HCT116 (cell line): ENCODE data around the gene MAML1. TPM values are rescaled to one million over a fixed set of nuclear protein-coding genes. Genes with fewer than 3 reads are reported as not detected.

Experiments
- ATAC-seq: fragments of 200-7000 bp; cut with Tn5 transposase; 2 replicates; pipeline ENCODE4 v1.9.1; 2020; ENCODE audit warnings: mild to moderate bottlenecking, moderate library complexity
- BruUV-seq: library from RNA; stranded (reverse); fragments of 400-500 nt; replicated peaks from 2 replicates; lab custom pipeline; 2021; lab: Mats Ljungman, UMichigan
- CTCF ChIA-PET: fragments of 300-600 bp; sonication (Branson Sonifier 250); formaldehyde crosslinking; loops from one replicate; lab custom pipeline; 2021; ENCODE audit warnings: antibody characterized with exemption; lab: Charles Lee
- POLR2A ChIA-PET: fragments of 300-600, 350-600 bp; sonication (Branson Sonifier 250); formaldehyde crosslinking; loops from one replicate; lab custom pipeline; 2021; ENCODE audit warnings: antibody characterized with exemption; lab: Charles Lee
- RAD21 ChIA-PET, 2 experiments: fragments of 300-600 bp; sonication (Branson Sonifier 250); formaldehyde crosslinking; loops; one replicate each; lab custom pipeline; 2023; ENCODE audit warnings: low total read pairs in 2 of 2; ENCODE audit not compliant: uncharacterized antibody in 2 of 2, unreplicated experiment in 2 of 2, low non-redundant PET in 1 of 2; lab: Charles Lee
- DNase-seq: peaks from one replicate; pipeline ENCODE4 v3.0.0-alpha.2; 2010; ENCODE audit warnings: low read depth, low spot score
- H2AFZ ChIP-seq: fragments of 200-600 bp; shearing (Covaris generic), sonication (generic); 2 replicates; pipeline ENCODE4 v1.6.1; 2017; ENCODE audit warnings: low read depth, mixed run types, mixed read lengths, antibody characterized with exemption, low read length; ENCODE audit not compliant: poor library complexity, severe bottlenecking
- H3K27ac ChIP-seq: 2 replicates; pipeline ENCODE4 v1.5.1; 2012; ENCODE audit warnings: low read depth, low read length
- H3K27me3 ChIP-seq: fragments of 200-600 bp; sonication (generic); 2 replicates; pipeline ENCODE4 v1.6.1; 2016; ENCODE audit warnings: mixed run types, low read length, mixed read lengths; ENCODE audit not compliant: insufficient read depth
- H3K36me3 ChIP-seq, 2 experiments: fragments of 200-500 bp in 1 of 2; fragments of 200-600 bp in 1 of 2; sonication (Bioruptor generic) in 1 of 2; sonication (generic) in 1 of 2; 2 replicates each; pipeline versions ENCODE4 v1.5.1 to v1.6.1; 2014 to 2016; ENCODE audit warnings: low read length in 2 of 2, inconsistent platforms in 1 of 2, mixed read lengths in 1 of 2, mixed run types in 1 of 2; ENCODE audit not compliant: insufficient read depth in 2 of 2, control insufficient read depth in 1 of 2
- H3K4me1 ChIP-seq, 2 experiments: fragments of 200-600 bp in 1 of 2; sonication (generic) in 1 of 2; 2 replicates each; pipeline versions ENCODE4 v1.5.1 to v1.6.1; 2012 to 2017; ENCODE audit warnings: low read length in 2 of 2, inconsistent platforms in 1 of 2, mild to moderate bottlenecking in 1 of 2, mixed read lengths in 1 of 2, mixed run types in 1 of 2, moderate library complexity in 1 of 2; ENCODE audit not compliant: insufficient read depth in 2 of 2, control insufficient read depth in 1 of 2
- H3K4me2 ChIP-seq: fragments of 200-600 bp; sonication (generic); 2 replicates; pipeline ENCODE4 v1.6.1; 2017; ENCODE audit warnings: mixed run types, low read length, mixed read lengths
- H3K4me3 ChIP-seq, 2 experiments: fragments of 200-600 bp in 1 of 2; sonication (generic) in 1 of 2; replicated peaks in 1 of 2; 2 replicates each; pipeline ENCODE4 v1.5.1; 2011 to 2016; ENCODE audit warnings: low read length in 2 of 2, control low read depth in 1 of 2, low read depth in 1 of 2, mild to moderate bottlenecking in 1 of 2, mixed read lengths in 1 of 2, mixed run types in 1 of 2
- H3K79me2 ChIP-seq: fragments of 200-600 bp; sonication (generic); 2 replicates; pipeline ENCODE4 v1.6.1; 2017; ENCODE audit warnings: mild to moderate bottlenecking, mixed run types, low read length, moderate library complexity, mixed read lengths; ENCODE audit not compliant: insufficient read depth
- H3K9ac ChIP-seq: fragments of 200-600 bp; sonication (generic); 2 replicates; pipeline ENCODE4 v1.6.1; 2016; ENCODE audit warnings: low read length, mixed read lengths
- H3K9me2 ChIP-seq: fragments of 200-600 bp; sonication (generic), shearing (Covaris generic); 2 replicates; pipeline ENCODE4 v1.6.1; 2017; ENCODE audit warnings: mixed run types, mild to moderate bottlenecking, moderate library complexity; ENCODE audit not compliant: insufficient read depth
- H3K9me3 ChIP-seq, 2 experiments: fragments of 200-500 bp in 1 of 2; fragments of 200-600 bp in 1 of 2; sonication (Bioruptor generic) in 1 of 2; sonication (generic) in 1 of 2; 2 replicates each; pipeline ENCODE4 v1.6.1; 2014 to 2017; ENCODE audit warnings: low read length in 2 of 2, mixed read lengths in 2 of 2, inconsistent platforms in 1 of 2, low read depth in 1 of 2, mild to moderate bottlenecking in 1 of 2, mixed run types in 1 of 2, moderate library complexity in 1 of 2; ENCODE audit not compliant: control insufficient read depth in 1 of 2, insufficient read depth in 1 of 2
- H4K20me1 ChIP-seq: fragments of 200-600 bp; sonication (generic), shearing (Covaris generic); 2 replicates; pipeline ENCODE4 v1.6.1; 2017; ENCODE audit warnings: mixed run types, mild to moderate bottlenecking, moderate library complexity; ENCODE audit not compliant: insufficient read depth
- CEBPB ChIP-seq: IDR thresholded peaks from 2 replicates; pipeline ENCODE4 v1.6.1; 2012; ENCODE audit warnings: low read depth
- CTCF ChIP-seq, 3 experiments: fragments of 200-600 bp in 1 of 3; sonication (generic) in 1 of 3; IDR thresholded peaks in 2 of 3; conservative IDR thresholded peaks in 1 of 3; 2 replicates each; pipeline ENCODE4 v1.5.1; 2012 to 2017; ENCODE audit warnings: low read depth in 2 of 3, low read length in 2 of 3, antibody characterized with exemption in 1 of 3, borderline replicate concordance in 1 of 3, control low read depth in 1 of 3, mild to moderate bottlenecking in 1 of 3, mixed read lengths in 1 of 3, mixed run types in 1 of 3, moderate library complexity in 1 of 3; ENCODE audit not compliant: insufficient read depth in 1 of 3
- JUND ChIP-seq: IDR thresholded peaks from 2 replicates; pipeline ENCODE4 v1.6.1; 2012
- POLR2AphosphoS5 ChIP-seq: IDR thresholded peaks from 2 replicates; pipeline ENCODE4 v1.6.1; 2011; ENCODE audit warnings: mild to moderate bottlenecking, low read depth, low read length, moderate library complexity
- RAD21 ChIP-seq: IDR thresholded peaks from 2 replicates; pipeline ENCODE4 v1.6.1; 2012; ENCODE audit warnings: low read depth, mild to moderate bottlenecking
- REST ChIP-seq: IDR thresholded peaks from 2 replicates; pipeline ENCODE4 v1.6.1; 2012; ENCODE audit warnings: low read depth
- SIN3A ChIP-seq: IDR thresholded peaks from 2 replicates; pipeline ENCODE4 v1.6.1; 2012; ENCODE audit warnings: low read depth
- SP1 ChIP-seq: IDR thresholded peaks from 2 replicates; pipeline ENCODE4 v1.6.1; 2012; ENCODE audit warnings: low read depth
- SRF ChIP-seq: IDR thresholded peaks from 2 replicates; pipeline ENCODE4 v1.6.1; 2012; ENCODE audit warnings: low read depth
- TCF7L2 ChIP-seq: IDR thresholded peaks from 2 replicates; pipeline ENCODE4 v1.7.0; 2011; ENCODE audit warnings: borderline replicate concordance, inconsistent platforms; ENCODE audit not compliant: insufficient read depth, insufficient read length; ENCODE audit errors: extremely low read depth
- ZNF274 ChIP-seq: fragments of 200-500 bp; sonication (Bioruptor generic); IDR thresholded peaks from 2 replicates; pipeline ENCODE4 v1.6.1; 2014; ENCODE audit warnings: mild to moderate bottlenecking, low read depth, low read length, inconsistent platforms
- intact Hi-C: fragments of 100-400 bp; cut with micrococcal nuclease; formaldehyde crosslinking; loops from 2 replicates; pipeline ENCODE4 v1.10.0; 2022
- total RNA-seq: library from RNA; stranded (reverse); gene quantifications from one replicate; pipeline ENCODE4 v1.2.1, GENCODE V29; 2021; ENCODE audit not compliant: unreplicated experiment

The MAML1 gene
- total RNA-seq, 1 experiment from 2014 or later = 29.5 TPM

- DNase-seq (no peak), ATAC-seq (peak; percentile 44)
- H3K79me2 ChIP-seq = peaks cover 81% of the 10 kb centered on the region
- peaks cover 11 to 47% of the 10 kb centered on the region in 2 experiments for H3K4me1 ChIP-seq
- RAD21 ChIA-PET = no interaction called here
- H3K9me3 ChIP-seq = no peaks in the 10 kb centered on the region
- CTCF ChIA-PET = interaction anchor here (0.8 to 1.7 kb wide), 8 partner anchors 8 to 329 kb away, joined by 3 to 6 read pairs (median 4); partner anchors contain the start of gene MAML1
- no peak overlapping the region for H3K9ac ChIP-seq
- no peaks in the 10 kb centered on the region for H3K27me3 ChIP-seq
- POLR2A ChIA-PET = interaction anchor here (1.2 kb wide), 1 partner anchor 139 kb away, joined by 4 read pairs; the partner anchor contains the start of gene HNRNPH1
- H3K27ac ChIP-seq = peak overlapping the region; percentile 50; the same call in 1 of the 2 replicates
- no peak overlapping the region for H3K4me3 ChIP-seq
- intact Hi-C loops = loop anchor here (2.0 to 10.0 kb wide), 3 partner anchors 32 to 222 kb away; no protein-coding TSS in a partner anchor
- peaks cover 11 to 17% of the 10 kb centered on the region in 2 experiments; a peak in 3 of 4 replicates for H3K36me3 ChIP-seq
- no peaks in the 10 kb centered on the region for H3K9me2 ChIP-seq
- TF ChIP-seq SIN3A (no peak), TCF7L2 (no peak), REST (no peak), ZNF274 (no peak), SP1 (no peak), POLR2AphosphoS5 (no peak), CEBPB (no peak), RAD21 (no peak), JUND (no peak), SRF (no peak), CTCF (IDR thresholded peaks at IDR 0.05 in 2 of 3, conservative IDR thresholded peaks at IDR 0.05 in 1 of 3; ENCODE audit: borderline replicate concordance in 1 of 3, insufficient read depth in 1 of 3, low read depth in 2 of 3, low read length in 2 of 3) (no peak)
- no TSS peak for BruUV-seq
- H4K20me1 ChIP-seq = peaks cover 9% of the 10 kb centered on the region; the same call in 1 of the 2 replicates
- peak overlapping the region; percentile 48 for H3K4me2 ChIP-seq
- H2AFZ ChIP-seq = no peak overlapping the region
Measured at GRCh38 chr5:179762781-179763176, 30.2 kb downstream of the MAML1 start.
